SK-N-SH treated with all-trans-retinoic acid at 6 μM for 48 hours (cell line): Measurements from ENCODE around the gene ZCCHC2.

ENCODE experiments used
- ATAC-seq: fragments of 200-7000 bp; cut with Tn5 transposase; 3 replicates; pipeline ENCODE4 v1.9.1; 2020; ENCODE audit warnings: mild to moderate bottlenecking, moderate library complexity
- ARNTL ChIP-seq: fragments of 450-650 bp; formaldehyde crosslinking; IDR thresholded peaks from 2 replicates; pipeline ENCODE4 v1.5.0; 2020; ENCODE audit warnings: low read depth, mild to moderate bottlenecking, moderate library complexity, borderline replicate concordance
- BACH2 ChIP-seq: fragments of 250-450 bp; sonication (Bioruptor Pico); IDR thresholded peaks from 2 replicates; pipeline ENCODE4 v1.9.0; 2021; ENCODE audit warnings: mild to moderate bottlenecking, borderline replicate concordance
- CREB5 ChIP-seq: fragments of 250-450 bp; sonication (Bioruptor Pico); IDR thresholded peaks from 2 replicates; pipeline ENCODE4 v1.5.1; 2020; ENCODE audit warnings: low read depth, mild to moderate bottlenecking, moderate library complexity
- CSDC2 ChIP-seq: fragments of 250-450 bp; sonication (Bioruptor Pico); IDR thresholded peaks from 2 replicates; pipeline ENCODE4 v1.5.0; 2020; ENCODE audit warnings: mild to moderate bottlenecking, moderate library complexity
- CSRNP3 ChIP-seq: fragments of 250-450 bp; sonication (Bioruptor Pico); IDR thresholded peaks from 2 replicates; pipeline ENCODE4 v1.5.1; 2021; ENCODE audit warnings: mild to moderate bottlenecking, moderate library complexity
- ESRRG ChIP-seq: fragments of 250-450 bp; sonication (Bioruptor Pico); IDR thresholded peaks from 2 replicates; pipeline ENCODE4 v1.6.1; 2021; ENCODE audit warnings: mild to moderate bottlenecking
- GLIS3 ChIP-seq: fragments of 250-450 bp; sonication (Bioruptor Pico); IDR thresholded peaks from 2 replicates; pipeline ENCODE4 v1.5.0; 2020; ENCODE audit warnings: mild to moderate bottlenecking, moderate library complexity
- ISL1 ChIP-seq: fragments of 250-450 bp; sonication (Bioruptor Pico); IDR thresholded peaks from 2 replicates; pipeline ENCODE4 v2.1.2; 2022; ENCODE audit warnings: mild to moderate bottlenecking, moderate library complexity
- OSR1 ChIP-seq: fragments of 250-450 bp; sonication (Bioruptor Pico); IDR thresholded peaks from 2 replicates; pipeline ENCODE4 v1.8.0; 2022; ENCODE audit warnings: moderate library complexity, mild to moderate bottlenecking, inconsistent platforms
- PATZ1 ChIP-seq: fragments of 250-450 bp; sonication (Bioruptor Pico); IDR thresholded peaks from 2 replicates; pipeline ENCODE4 v1.8.0; 2020; ENCODE audit warnings: mild to moderate bottlenecking, moderate library complexity, borderline replicate concordance
- POU6F1 ChIP-seq: fragments of 250-450 bp; sonication (Bioruptor Pico); IDR thresholded peaks from 2 replicates; pipeline ENCODE4 v1.8.0; 2021; ENCODE audit warnings: low read depth, mild to moderate bottlenecking, moderate library complexity, borderline replicate concordance
- PPARA ChIP-seq: fragments of 250-450 bp; sonication (Bioruptor Pico); IDR thresholded peaks from 2 replicates; pipeline ENCODE4 v1.5.0; 2020; ENCODE audit warnings: mild to moderate bottlenecking, borderline replicate concordance
- RARB ChIP-seq: fragments of 250-450 bp; sonication (Bioruptor Pico); IDR thresholded peaks from 2 replicates; pipeline ENCODE4 v1.8.0; 2021; ENCODE audit warnings: mild to moderate bottlenecking, moderate library complexity
- SNAI2 ChIP-seq: fragments of 250-450 bp; sonication (Bioruptor Pico); IDR thresholded peaks from 2 replicates; pipeline ENCODE4 v1.5.0; 2020; ENCODE audit warnings: mild to moderate bottlenecking, moderate library complexity
- TCF4 ChIP-seq: fragments of 250-450 bp; sonication (Bioruptor Pico); IDR thresholded peaks from 2 replicates; pipeline ENCODE4 v1.8.0; 2021; ENCODE audit warnings: mild to moderate bottlenecking, moderate library complexity, borderline replicate concordance
- TOX ChIP-seq: fragments of 250-450 bp; sonication (Bioruptor Pico); IDR thresholded peaks from 2 replicates; pipeline ENCODE4 v1.8.0; 2021; ENCODE audit warnings: mild to moderate bottlenecking, moderate library complexity, borderline replicate concordance
- TSHZ2 ChIP-seq: fragments of 250-450 bp; sonication (Bioruptor Pico); IDR thresholded peaks from 2 replicates; pipeline ENCODE4 v1.5.0; 2020; ENCODE audit warnings: mild to moderate bottlenecking, moderate library complexity
- ZC3H10 ChIP-seq: fragments of 250-450 bp; sonication (Bioruptor Pico); IDR thresholded peaks from 2 replicates; pipeline ENCODE4 v1.5.1; 2021; ENCODE audit warnings: mild to moderate bottlenecking, moderate library complexity
- ZFP3 ChIP-seq: fragments of 250-450 bp; sonication (Bioruptor Pico); IDR thresholded peaks from 2 replicates; pipeline ENCODE4 v1.5.0; 2020; ENCODE audit warnings: mild to moderate bottlenecking, moderate library complexity
- ZFP30 ChIP-seq: fragments of 450-650 bp; formaldehyde crosslinking; IDR thresholded peaks from 2 replicates; pipeline ENCODE4 v1.5.0; 2022; ENCODE audit warnings: mild to moderate bottlenecking, moderate library complexity
- ZNF565 ChIP-seq: fragments of 450-650 bp; formaldehyde crosslinking; conservative IDR thresholded peaks from 2 replicates; pipeline ENCODE4 v1.5.0; 2020; ENCODE audit warnings: low read depth, mild to moderate bottlenecking, moderate library complexity
- ZNF70 ChIP-seq: fragments of 450-650 bp; formaldehyde crosslinking; IDR thresholded peaks from 2 replicates; pipeline ENCODE4 v1.5.0; 2020; ENCODE audit warnings: mild to moderate bottlenecking, moderate library complexity
- ZNF8 ChIP-seq: fragments of 450-650 bp; formaldehyde crosslinking; IDR thresholded peaks from 2 replicates; pipeline ENCODE4 v1.5.0; 2020; ENCODE audit warnings: mild to moderate bottlenecking, moderate library complexity

Gene ZCCHC2

GRCh38 chr18:62523631-62524439 lies 1.0 kb downstream of the ZCCHC2 start (continued):
- no peak for TF ChIP-seq ZC3H10 (CRISPR knock-in tag)
- TF ChIP-seq ZNF8 (CRISPR knock-in tag), result no peak
- TF ChIP-seq GLIS3 (CRISPR knock-in tag), result no peak

DNA sequence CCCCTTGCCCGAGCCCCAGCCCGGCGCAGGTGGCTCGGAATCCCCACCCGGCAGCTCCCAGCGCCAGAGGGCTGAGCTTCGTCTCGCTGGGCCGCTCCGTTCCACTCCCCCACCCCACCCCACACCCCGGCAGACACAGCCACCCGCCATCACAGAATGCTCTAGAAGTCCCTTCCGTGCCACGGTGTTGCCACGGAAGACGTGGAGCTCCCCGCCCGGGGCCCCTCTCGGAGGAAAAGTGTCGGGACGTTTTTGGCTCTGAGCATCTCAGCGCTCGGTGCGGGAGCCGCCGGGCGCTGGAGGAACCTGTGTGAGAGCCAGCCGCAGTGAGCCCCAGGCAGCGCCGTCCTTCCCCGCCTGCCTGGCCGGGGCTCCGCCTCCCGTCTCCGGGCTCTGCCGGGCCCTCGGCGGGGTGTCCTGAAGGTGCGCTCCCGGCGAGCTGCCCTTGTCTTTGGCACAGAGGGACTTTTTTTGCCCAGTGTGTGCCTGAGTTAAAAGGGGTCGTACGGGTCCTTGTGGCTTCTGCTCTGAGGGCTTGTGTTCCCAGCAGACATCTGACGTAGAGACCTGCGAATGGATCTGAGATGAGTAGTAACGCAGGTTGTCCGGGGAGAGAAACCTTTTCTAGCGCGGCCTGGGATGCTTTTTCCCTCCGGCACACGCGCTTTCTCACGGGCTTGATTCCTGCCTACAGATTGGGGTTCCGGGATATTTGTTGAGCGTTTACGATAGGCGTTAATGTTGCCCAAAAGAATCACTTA lies 1.8 kb downstream of the ZCCHC2 start:
- ATAC-seq, result peak; percentile 59
- TF ChIP-seq CSDC2 (CRISPR knock-in tag), result no peak
- no peak for TF ChIP-seq TOX
- no peak for TF ChIP-seq PPARA (CRISPR knock-in tag)
- TF ChIP-seq TCF4 (CRISPR knock-in tag), result no peak
- TF ChIP-seq ZNF565, result no peak
- no peak for TF ChIP-seq TSHZ2 (CRISPR knock-in tag)
- no peak for TF ChIP-seq ZC3H10 (CRISPR knock-in tag)
- TF ChIP-seq ARNTL, result no peak
- TF ChIP-seq ZNF70 (CRISPR knock-in tag), result no peak

DNA sequence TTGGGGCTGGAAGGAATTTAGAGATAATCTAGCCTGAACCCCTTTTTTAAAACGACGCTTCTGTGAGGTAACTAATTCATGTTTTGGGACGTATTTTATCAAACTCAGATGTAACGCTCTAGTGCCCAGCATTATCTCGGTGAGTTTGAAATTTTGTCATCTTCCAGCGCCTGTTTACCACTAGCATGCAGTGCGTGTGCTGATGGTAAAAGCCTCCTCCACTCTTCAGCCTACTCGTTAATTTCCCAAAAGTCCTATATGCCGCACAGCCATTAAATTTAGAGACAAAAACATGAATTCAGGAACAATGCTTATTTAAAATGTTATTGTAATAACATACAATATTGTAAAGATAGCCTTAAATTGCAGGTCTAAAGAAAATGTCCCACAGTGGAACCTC lies 2.8 kb downstream of the ZCCHC2 start:
- ATAC-seq, result no peak
- TF ChIP-seq TSHZ2 (CRISPR knock-in tag), result no peak
- no peak for TF ChIP-seq SNAI2 (CRISPR knock-in tag)
- no peak for TF ChIP-seq TCF4 (CRISPR knock-in tag)
- TF ChIP-seq GLIS3 (CRISPR knock-in tag), result no peak
- no peak for TF ChIP-seq ARNTL
- TF ChIP-seq ZNF565, result no peak
- TF ChIP-seq BACH2 (CRISPR knock-in tag), result no peak
- TF ChIP-seq ZNF8 (CRISPR knock-in tag), result no peak
- no peak for TF ChIP-seq ZFP3
- TF ChIP-seq ESRRG (CRISPR knock-in tag), result no peak
- TF ChIP-seq CSDC2 (CRISPR knock-in tag), result no peak
- no peak for TF ChIP-seq OSR1
- TF ChIP-seq ISL1 (CRISPR knock-in tag), result no peak
- TF ChIP-seq CREB5, result no peak
- no peak for TF ChIP-seq POU6F1 (CRISPR knock-in tag)
- no peak for TF ChIP-seq CSRNP3 (CRISPR knock-in tag)
- TF ChIP-seq ZFP30 (CRISPR knock-in tag), result no peak
- TF ChIP-seq RARB (CRISPR knock-in tag), result no peak
- TF ChIP-seq PATZ1 (CRISPR knock-in tag), result no peak
- TF ChIP-seq TOX, result no peak
